Neuron (in vitro differentiated cells): ENCODE results near the gene VSTM2B.

ENCODE experiments used
- H2AFZ ChIP-seq: one replicate; pipeline ENCODE4 v1.6.1; 2013; ENCODE audit warnings: low read depth, mild to moderate bottlenecking, inconsistent platforms, low read length, moderate library complexity
- H3K27me3 ChIP-seq: one replicate; pipeline ENCODE4 v1.6.1; 2013; ENCODE audit warnings: low read length; ENCODE audit not compliant: insufficient read depth
- H3K36me3 ChIP-seq: one replicate; pipeline ENCODE4 v1.6.1; 2013; ENCODE audit warnings: low read length; ENCODE audit not compliant: insufficient read depth
- H3K4me1 ChIP-seq: one replicate; pipeline ENCODE4 v1.6.1; 2013; ENCODE audit warnings: low read length; ENCODE audit not compliant: insufficient read depth
- H3K4me3 ChIP-seq: 2 replicates; pipeline ENCODE4 v1.5.1; 2013; ENCODE audit warnings: mild to moderate bottlenecking, low read length, moderate library complexity
- H3K9me3 ChIP-seq: one replicate; pipeline ENCODE4 v1.6.1; 2013; ENCODE audit warnings: low read length

VSTM2B gene

GRCh38 chr19:29514525-29515232, 11.1 kb upstream of the VSTM2B start:
- Histone ChIP-seq H3K4me1 (no peaks in the 10 kb centered on the region), H3K9me3 (no peaks in the 10 kb centered on the region), H3K27me3 (peaks cover 7% of the 10 kb centered on the region), H2AFZ (no peak overlapping the region), H3K4me3 (no peak overlapping the region), H3K36me3 (no peaks in the 10 kb centered on the region)

DNA sequence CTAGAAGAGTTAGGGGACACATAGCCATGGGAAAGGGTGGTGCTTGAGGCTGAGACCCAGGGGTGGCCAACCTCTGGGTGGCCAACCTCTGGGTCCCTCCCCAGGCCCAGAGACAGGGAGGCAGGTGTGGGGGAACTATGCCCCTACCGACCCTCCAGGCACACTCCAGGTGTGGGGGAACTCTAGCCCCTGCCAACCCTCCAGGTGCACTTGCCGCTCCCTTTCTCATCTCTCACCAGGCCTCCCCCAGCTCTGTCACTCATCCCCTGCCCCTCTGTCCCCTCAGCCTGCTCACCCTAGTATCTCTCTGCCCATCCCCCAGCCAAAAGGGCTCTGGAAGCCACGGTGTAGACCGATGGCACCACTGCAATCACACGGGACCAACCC, 10.6 kb upstream of the VSTM2B start:
- Histone ChIP-seq H3K9me3 (no peaks in the 10 kb centered on the region), H3K36me3 (no peaks in the 10 kb centered on the region), H2AFZ (no peak overlapping the region), H3K4me1 (no peaks in the 10 kb centered on the region), H3K27me3 (peaks cover 7% of the 10 kb centered on the region), H3K4me3 (no peak overlapping the region)

DNA sequence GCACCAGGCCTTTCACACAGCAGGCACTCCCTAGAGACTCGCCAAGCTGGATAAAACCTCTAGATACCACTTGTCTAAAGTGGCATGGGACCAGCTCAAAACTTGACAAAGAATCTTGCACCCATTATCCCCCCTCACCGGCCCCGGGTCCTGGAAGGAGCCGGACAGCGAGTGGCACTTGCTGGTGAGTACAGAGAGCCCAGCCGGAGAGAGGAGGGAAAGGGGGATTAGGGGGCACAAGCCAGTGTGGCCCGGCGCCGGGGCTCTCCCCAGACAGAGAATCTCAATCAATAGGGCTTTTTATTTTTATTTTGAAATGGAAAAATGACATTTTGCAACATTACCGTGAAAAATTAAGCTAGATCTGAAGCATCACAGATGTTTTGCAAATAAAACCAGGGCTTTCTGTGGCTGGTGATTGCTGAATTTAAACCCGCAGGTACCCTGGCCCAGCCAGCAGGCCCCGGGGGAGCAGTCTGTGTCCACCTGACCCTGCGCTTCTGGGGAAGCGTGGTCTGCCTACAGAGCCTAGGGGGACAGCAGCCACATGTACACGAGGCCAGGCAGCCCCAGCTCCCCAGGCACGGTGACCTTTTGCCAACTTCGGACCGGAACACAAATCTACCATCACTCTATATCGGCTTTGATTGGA, 10.0 kb upstream of the VSTM2B start:
- no peak overlapping the region for H3K4me3 ChIP-seq
- H3K27me3 ChIP-seq = peaks cover 13% of the 10 kb centered on the region
- no peaks in the 10 kb centered on the region for H3K36me3 ChIP-seq
- H3K9me3 ChIP-seq = no peaks in the 10 kb centered on the region
- H3K4me1 ChIP-seq = no peaks in the 10 kb centered on the region
- no peak overlapping the region for H2AFZ ChIP-seq

- Histone ChIP-seq H2AFZ (no peak overlapping the region), H3K4me1 (no peaks in the 10 kb centered on the region), H3K4me3 (no peak overlapping the region), H3K9me3 (no peaks in the 10 kb centered on the region), H3K27me3 (peaks cover 17% of the 10 kb centered on the region), H3K36me3 (no peaks in the 10 kb centered on the region)
These were observed 9.5 kb upstream of the VSTM2B start for GRCh38 chr19:29516358-29516725.

- no peaks in the 10 kb centered on the region for H3K4me1 ChIP-seq
- peaks cover 21% of the 10 kb centered on the region for H3K27me3 ChIP-seq
- H3K36me3 ChIP-seq = no peaks in the 10 kb centered on the region
- H3K4me3 ChIP-seq = no peak overlapping the region
- H3K9me3 ChIP-seq = no peaks in the 10 kb centered on the region
- H2AFZ ChIP-seq = no peak overlapping the region
These were observed 8.9 kb upstream of the VSTM2B start for GRCh38 chr19:29516821-29517395.

- Histone ChIP-seq H3K27me3 (peaks cover 21% of the 10 kb centered on the region), H3K4me1 (no peaks in the 10 kb centered on the region), H3K4me3 (no peak overlapping the region), H2AFZ (no peak overlapping the region), H3K9me3 (no peaks in the 10 kb centered on the region), H3K36me3 (no peaks in the 10 kb centered on the region)
These were observed 8.4 kb upstream of the VSTM2B start for GRCh38 chr19:29517412-29517811.

GRCh38 chr19:29517946-29518345, 7.8 kb upstream of the VSTM2B start:
- H3K36me3 ChIP-seq = no peaks in the 10 kb centered on the region
- H3K4me3 ChIP-seq = no peak overlapping the region
- H2AFZ ChIP-seq = no peak overlapping the region
- H3K4me1 ChIP-seq = no peaks in the 10 kb centered on the region
- peaks cover 23% of the 10 kb centered on the region for H3K27me3 ChIP-seq
- H3K9me3 ChIP-seq = no peaks in the 10 kb centered on the region

DNA sequence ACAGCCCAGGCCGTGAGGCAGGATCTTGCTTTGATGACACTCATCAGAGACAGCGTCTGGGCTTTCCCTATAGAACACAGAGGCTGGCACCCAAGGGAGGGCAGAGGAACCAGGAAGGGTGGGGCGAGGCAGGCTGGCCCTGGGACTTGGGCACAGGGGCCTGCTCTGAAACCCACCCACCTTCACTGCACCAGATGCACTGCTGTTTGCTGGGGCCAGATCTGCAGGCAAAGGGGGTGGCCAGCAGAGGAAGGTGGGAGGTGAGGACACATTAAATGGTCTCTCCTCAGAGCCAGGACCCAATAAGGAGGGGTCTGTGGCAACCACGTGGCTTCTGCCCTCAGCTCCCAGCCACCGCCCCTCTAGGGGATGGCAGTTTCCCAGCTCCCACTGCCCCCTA, 6.6 kb upstream of the VSTM2B start:
- Histone ChIP-seq H3K4me3 (no peak overlapping the region), H3K4me1 (no peaks in the 10 kb centered on the region), H3K36me3 (no peaks in the 10 kb centered on the region), H3K27me3 (peaks cover 35% of the 10 kb centered on the region), H3K9me3 (no peaks in the 10 kb centered on the region), H2AFZ (no peak overlapping the region)

GRCh38 chr19:29519931-29520330, 5.9 kb upstream of the VSTM2B start:
- Histone ChIP-seq H3K9me3 (no peaks in the 10 kb centered on the region), H3K27me3 (peaks cover 43% of the 10 kb centered on the region), H3K4me1 (no peaks in the 10 kb centered on the region), H3K36me3 (no peaks in the 10 kb centered on the region), H2AFZ (no peak overlapping the region), H3K4me3 (no peak overlapping the region)

DNA sequence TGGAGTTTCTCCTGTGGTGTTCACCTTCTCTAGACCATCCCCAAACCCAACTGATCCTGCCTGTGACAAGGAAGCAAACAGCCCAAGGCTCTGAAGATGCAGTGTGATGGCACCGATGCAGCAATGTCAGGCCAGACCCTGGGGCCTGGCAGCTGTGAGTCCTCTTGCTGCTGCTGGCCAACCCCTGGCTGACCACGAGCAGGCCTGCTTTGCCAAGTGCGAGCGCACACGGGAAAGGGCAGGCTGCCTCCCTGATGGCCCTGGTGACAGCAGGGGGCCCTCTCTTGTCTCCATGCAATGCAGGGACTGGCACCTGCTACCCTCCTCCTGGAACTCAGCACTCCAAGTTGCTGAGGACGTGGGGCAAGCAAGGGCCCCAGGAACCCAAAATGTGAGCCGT, 5.4 kb upstream of the VSTM2B start:
- Histone ChIP-seq H3K9me3 (no peaks in the 10 kb centered on the region), H3K36me3 (no peaks in the 10 kb centered on the region), H3K4me3 (no peak overlapping the region), H3K27me3 (peaks cover 47% of the 10 kb centered on the region), H2AFZ (no peak overlapping the region), H3K4me1 (no peaks in the 10 kb centered on the region)

- no peak overlapping the region for H3K4me3 ChIP-seq
- H3K4me1 ChIP-seq = no peaks in the 10 kb centered on the region
- H3K36me3 ChIP-seq = no peaks in the 10 kb centered on the region
- no peaks in the 10 kb centered on the region for H3K9me3 ChIP-seq
- H2AFZ ChIP-seq = no peak overlapping the region
- peaks cover 55% of the 10 kb centered on the region for H3K27me3 ChIP-seq
These were observed 4.3 kb upstream of the VSTM2B start for GRCh38 chr19:29521291-29522075.

DNA sequence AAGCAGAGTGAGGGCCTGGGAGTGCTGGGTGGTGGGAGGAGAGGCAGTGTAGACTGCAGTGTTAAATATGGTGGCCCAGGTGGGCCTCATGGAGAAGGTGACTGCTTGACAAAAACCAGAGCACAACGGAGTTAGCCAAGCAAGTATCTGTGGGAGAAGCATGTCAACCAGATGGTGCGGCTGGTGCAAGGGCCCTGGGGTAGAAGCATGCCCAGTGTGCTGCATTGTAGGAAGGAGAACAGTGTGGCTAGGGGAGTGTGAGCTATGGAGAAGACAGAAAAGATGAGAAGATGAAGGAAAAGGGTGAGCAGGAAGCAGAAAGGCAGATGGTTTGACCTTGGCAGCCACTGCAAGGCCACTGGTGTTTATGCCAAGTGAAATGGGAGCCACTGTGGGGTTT, 2.2 kb upstream of the VSTM2B start:
- Histone ChIP-seq H2AFZ (no peak overlapping the region), H3K27me3 (peaks cover 68% of the 10 kb centered on the region), H3K9me3 (no peaks in the 10 kb centered on the region), H3K36me3 (no peaks in the 10 kb centered on the region), H3K4me3 (no peak overlapping the region), H3K4me1 (peaks cover 4% of the 10 kb centered on the region)
